Stimulated activated effector memory CD8-positive, alpha-beta T cell treated with anti-CD3 and anti-CD28 coated beads, Interleukin-12 subunit alpha, Interleukin-12 subunit beta, amount 100 ng/mL, for 72 hours (primary cell): Measurements from ENCODE around the gene SLC29A3.
A peak's percentile ranks its signal among the peaks of the same experiment; 100 is the strongest.

ENCODE experiments used
- ATAC-seq: fragments of 150-1000 bp; cut with Tn5 transposase; 2 replicates; pipeline ENCODE4 v1.10.0; 2021
- DNase-seq, 2 donors: peaks; one replicate each; pipeline ENCODE4 v3.0.0; 2021 to 2022; ENCODE audit warnings: low spot score in 2 of 2
- H3K27ac Mint-ChIP-seq: one replicate; pipeline ENCODE4 v1.8.0; 2022; ENCODE audit warnings: mild to moderate bottlenecking, mixed read lengths
- H3K36me3 Mint-ChIP-seq: one replicate; pipeline ENCODE4 v1.8.0; 2022; ENCODE audit warnings: mild to moderate bottlenecking, mixed read lengths
- H3K4me1 Mint-ChIP-seq: one replicate; pipeline ENCODE4 v1.8.0; 2022; ENCODE audit warnings: mixed read lengths
- H3K4me3 Mint-ChIP-seq: one replicate; pipeline ENCODE4 v1.8.0; 2022; ENCODE audit warnings: mild to moderate bottlenecking, mixed read lengths
- H3K9me3 Mint-ChIP-seq: one replicate; pipeline ENCODE4 v1.8.0; 2022; ENCODE audit warnings: mixed read lengths

SLC29A3 gene

GRCh38 chr10:71304914-71305313, 14.1 kb upstream of the SLC29A3 start:
- DNase-seq (no peak), ATAC-seq (no peak)
- Mint-ChIP-seq H3K9me3 (no peaks in the 10 kb centered on the region), H3K4me3 (no peak overlapping the region), H3K4me1 (no peaks in the 10 kb centered on the region), H3K36me3 (no peaks in the 10 kb centered on the region), H3K27ac (no peak overlapping the region)

GRCh38 chr10:71306979-71307378, 12.1 kb upstream of the SLC29A3 start:
- no peak overlapping the region for H3K4me3 Mint-ChIP-seq
- H3K36me3 Mint-ChIP-seq: no peaks in the 10 kb centered on the region
- ATAC-seq (no peak), DNase-seq (no peak)
- no peaks in the 10 kb centered on the region for H3K4me1 Mint-ChIP-seq
- H3K27ac Mint-ChIP-seq: no peak overlapping the region
- no peaks in the 10 kb centered on the region for H3K9me3 Mint-ChIP-seq

GRCh38 chr10:71307469-71308085, 11.5 kb upstream of the SLC29A3 start:
- H3K4me1 Mint-ChIP-seq: no peaks in the 10 kb centered on the region
- no peak for DNase-seq
- no peaks in the 10 kb centered on the region for H3K9me3 Mint-ChIP-seq
- H3K36me3 Mint-ChIP-seq: no peaks in the 10 kb centered on the region
- H3K4me3 Mint-ChIP-seq: no peak overlapping the region
- H3K27ac Mint-ChIP-seq: no peak overlapping the region
- no peak for ATAC-seq

GRCh38 chr10:71308244-71308643, 10.8 kb upstream of the SLC29A3 start:
- ATAC-seq: no peak
- Mint-ChIP-seq H3K4me1 (no peaks in the 10 kb centered on the region), H3K27ac (no peak overlapping the region), H3K9me3 (no peaks in the 10 kb centered on the region), H3K4me3 (no peak overlapping the region), H3K36me3 (no peaks in the 10 kb centered on the region)
- DNase-seq: no peak

- peaks cover 7% of the 10 kb centered on the region for H3K4me1 Mint-ChIP-seq
- H3K9me3 Mint-ChIP-seq: no peaks in the 10 kb centered on the region
- H3K4me3 Mint-ChIP-seq: no peak overlapping the region
- no peak for DNase-seq
- ATAC-seq: no peak
- H3K27ac Mint-ChIP-seq: no peak overlapping the region
- H3K36me3 Mint-ChIP-seq: no peaks in the 10 kb centered on the region
Measured at GRCh38 chr10:71308985-71309384, 10.1 kb upstream of the SLC29A3 start.

GRCh38 chr10:71309919-71310318, 9.1 kb upstream of the SLC29A3 start:
- DNase-seq (no peak), ATAC-seq (no peak)
- H3K9me3 Mint-ChIP-seq: no peaks in the 10 kb centered on the region
- H3K4me3 Mint-ChIP-seq: no peak overlapping the region
- H3K27ac Mint-ChIP-seq: no peak overlapping the region
- no peaks in the 10 kb centered on the region for H3K36me3 Mint-ChIP-seq
- H3K4me1 Mint-ChIP-seq: peaks cover 7% of the 10 kb centered on the region

GRCh38 chr10:71312220-71312619, 6.8 kb upstream of the SLC29A3 start:
- peaks cover 14% of the 10 kb centered on the region for H3K4me1 Mint-ChIP-seq
- no peaks in the 10 kb centered on the region for H3K9me3 Mint-ChIP-seq
- no peak for DNase-seq
- H3K27ac Mint-ChIP-seq: no peak overlapping the region
- no peak overlapping the region for H3K4me3 Mint-ChIP-seq
- ATAC-seq: no peak
- H3K36me3 Mint-ChIP-seq: peaks cover 6% of the 10 kb centered on the region

- Mint-ChIP-seq H3K27ac (no peak overlapping the region), H3K4me3 (no peak overlapping the region), H3K36me3 (peaks cover 6% of the 10 kb centered on the region), H3K4me1 (peaks cover 14% of the 10 kb centered on the region), H3K9me3 (no peaks in the 10 kb centered on the region)
- DNase-seq: no peak
- no peak for ATAC-seq
Measured at GRCh38 chr10:71312811-71313789, 6.0 kb upstream of the SLC29A3 start.

- peaks cover 6% of the 10 kb centered on the region for H3K36me3 Mint-ChIP-seq
- H3K4me1 Mint-ChIP-seq: peaks cover 20% of the 10 kb centered on the region
- H3K27ac Mint-ChIP-seq: no peak overlapping the region
- DNase-seq (peak; percentile 47 to 63), ATAC-seq (peak; percentile 50)
- H3K4me3 Mint-ChIP-seq: no peak overlapping the region
- H3K9me3 Mint-ChIP-seq: no peaks in the 10 kb centered on the region
Measured at GRCh38 chr10:71314028-71314693, 4.9 kb upstream of the SLC29A3 start.

GRCh38 chr10:71314694-71315225, 4.3 kb upstream of the SLC29A3 start:
- H3K4me3 Mint-ChIP-seq: no peak overlapping the region
- H3K27ac Mint-ChIP-seq: no peak overlapping the region
- H3K9me3 Mint-ChIP-seq: no peaks in the 10 kb centered on the region
- ATAC-seq: no peak
- H3K4me1 Mint-ChIP-seq: peaks cover 25% of the 10 kb centered on the region
- DNase-seq: no peak
- H3K36me3 Mint-ChIP-seq: peaks cover 6% of the 10 kb centered on the region

GRCh38 chr10:71316056-71316785, 2.8 kb upstream of the SLC29A3 start:
- H3K9me3 Mint-ChIP-seq: no peaks in the 10 kb centered on the region
- no peak for ATAC-seq
- H3K4me1 Mint-ChIP-seq: peaks cover 27% of the 10 kb centered on the region
- H3K27ac Mint-ChIP-seq: no peak overlapping the region
- no peak overlapping the region for H3K4me3 Mint-ChIP-seq
- peaks cover 6% of the 10 kb centered on the region for H3K36me3 Mint-ChIP-seq
- DNase-seq: no peak

- Mint-ChIP-seq H3K9me3 (no peaks in the 10 kb centered on the region), H3K4me1 (peaks cover 27% of the 10 kb centered on the region), H3K36me3 (peaks cover 6% of the 10 kb centered on the region), H3K27ac (no peak overlapping the region), H3K4me3 (no peak overlapping the region)
- ATAC-seq: no peak
- DNase-seq: no peak
Measured at GRCh38 chr10:71316786-71317160, 2.3 kb upstream of the SLC29A3 start.

GRCh38 chr10:71317739-71318138, 1.3 kb upstream of the SLC29A3 start:
- Mint-ChIP-seq H3K4me3 (peak overlapping the region; percentile 17), H3K27ac (no peak overlapping the region), H3K36me3 (peaks cover 6% of the 10 kb centered on the region), H3K4me1 (peaks cover 34% of the 10 kb centered on the region), H3K9me3 (no peaks in the 10 kb centered on the region)
- ATAC-seq (no peak), DNase-seq (no peak)

GRCh38 chr10:71319800-71320392, 837 bp downstream of the SLC29A3 start:
- peaks cover 38% of the 10 kb centered on the region for H3K4me1 Mint-ChIP-seq
- peaks cover 13% of the 10 kb centered on the region for H3K36me3 Mint-ChIP-seq
- DNase-seq (no peak), ATAC-seq (no peak)
- H3K9me3 Mint-ChIP-seq: no peaks in the 10 kb centered on the region
- peak overlapping the region; percentile 97 for H3K4me3 Mint-ChIP-seq
- peak overlapping the region; percentile 94 for H3K27ac Mint-ChIP-seq
